Activated naive CD4-positive, alpha-beta T cell treated with anti-CD3 and anti-CD28 coated beads, Interleukin-2, amount 50 U/mL, for 24 hours (primary cell): ENCODE results near the gene PTPA.
"Not testable (repeated sequence)": the region's sequence is repeated elsewhere in the genome, so short reads cannot be mapped to it uniquely, and the experiment has no call there.

ENCODE experiments used
- H3K27ac Mint-ChIP-seq: one replicate; pipeline ENCODE4 v1.8.0; 2021; ENCODE audit warnings: mild to moderate bottlenecking, mixed read lengths
- H3K27me3 Mint-ChIP-seq: one replicate; pipeline ENCODE4 v1.8.0; 2021; ENCODE audit warnings: mixed read lengths
- H3K36me3 Mint-ChIP-seq: one replicate; pipeline ENCODE4 v1.8.0; 2021; ENCODE audit warnings: mixed read lengths
- H3K4me1 Mint-ChIP-seq: one replicate; pipeline ENCODE4 v1.8.0; 2021; ENCODE audit warnings: mixed read lengths
- H3K4me3 Mint-ChIP-seq: one replicate; pipeline ENCODE4 v1.8.0; 2021; ENCODE audit warnings: mild to moderate bottlenecking, mixed read lengths
- H3K9me3 Mint-ChIP-seq: one replicate; pipeline ENCODE4 v1.8.0; 2021; ENCODE audit warnings: mixed read lengths

The PTPA gene

GRCh38 chr9:129100383-129101169, 10.6 kb upstream of the PTPA start:
- no peaks in the 10 kb centered on the region for H3K9me3 Mint-ChIP-seq
- peaks cover 3% of the 10 kb centered on the region for H3K36me3 Mint-ChIP-seq
- no peaks in the 10 kb centered on the region for H3K27me3 Mint-ChIP-seq
- H3K27ac Mint-ChIP-seq, result no peak overlapping the region
- H3K4me3 Mint-ChIP-seq, result no peak overlapping the region
- no peaks in the 10 kb centered on the region for H3K4me1 Mint-ChIP-seq

DNA sequence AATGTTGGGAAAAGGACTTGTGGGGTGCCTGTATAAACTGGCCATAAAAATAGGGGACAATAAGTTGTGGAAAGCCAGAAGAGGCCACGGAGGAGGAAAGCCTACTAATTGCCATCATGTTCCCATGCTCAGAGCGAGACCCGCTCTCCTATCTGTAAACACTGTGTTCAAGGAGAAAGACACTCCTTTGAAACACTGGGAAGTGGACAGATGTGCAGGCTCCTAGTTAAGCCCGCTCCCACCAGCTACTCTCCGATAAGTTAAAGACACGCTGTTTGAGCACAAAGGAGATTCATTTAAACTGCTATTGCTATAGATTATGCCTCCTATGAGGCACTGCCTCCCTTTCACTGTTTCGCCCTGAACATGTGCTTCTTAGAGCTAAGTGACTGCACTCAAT, 9.9 kb upstream of the PTPA start:
- H3K27me3 Mint-ChIP-seq, result no peaks in the 10 kb centered on the region
- H3K9me3 Mint-ChIP-seq, result no peaks in the 10 kb centered on the region
- H3K4me3 Mint-ChIP-seq, result no peak overlapping the region
- no peaks in the 10 kb centered on the region for H3K4me1 Mint-ChIP-seq
- no peak overlapping the region for H3K27ac Mint-ChIP-seq
- H3K36me3 Mint-ChIP-seq, result peaks cover 3% of the 10 kb centered on the region

DNA sequence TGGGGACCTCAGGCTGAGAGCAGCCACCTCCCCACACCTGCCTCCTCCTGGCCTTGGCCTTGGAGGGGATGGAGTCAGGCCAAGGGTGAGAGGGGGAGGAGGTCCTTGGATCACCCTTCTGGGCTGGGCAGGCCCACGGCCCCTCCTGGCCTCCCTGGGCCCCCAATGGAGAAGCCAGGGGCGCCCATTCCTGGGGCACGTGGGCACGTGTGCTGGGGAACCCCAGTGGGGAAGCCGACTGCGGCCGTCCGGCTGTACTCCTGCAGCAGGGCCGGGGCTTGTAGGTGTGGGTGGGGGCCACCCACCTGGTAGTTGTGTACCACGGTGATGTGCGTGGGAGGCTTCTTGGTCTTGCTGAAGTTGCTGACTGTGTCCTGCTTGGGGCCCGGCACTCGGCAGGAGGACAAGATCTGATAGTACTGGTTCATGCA, 9.1 kb upstream of the PTPA start:
- H3K4me3 Mint-ChIP-seq, result no peak overlapping the region
- H3K36me3 Mint-ChIP-seq, result peaks cover 3% of the 10 kb centered on the region
- no peaks in the 10 kb centered on the region for H3K4me1 Mint-ChIP-seq
- no peaks in the 10 kb centered on the region for H3K27me3 Mint-ChIP-seq
- no peaks in the 10 kb centered on the region for H3K9me3 Mint-ChIP-seq
- no peak overlapping the region for H3K27ac Mint-ChIP-seq

DNA sequence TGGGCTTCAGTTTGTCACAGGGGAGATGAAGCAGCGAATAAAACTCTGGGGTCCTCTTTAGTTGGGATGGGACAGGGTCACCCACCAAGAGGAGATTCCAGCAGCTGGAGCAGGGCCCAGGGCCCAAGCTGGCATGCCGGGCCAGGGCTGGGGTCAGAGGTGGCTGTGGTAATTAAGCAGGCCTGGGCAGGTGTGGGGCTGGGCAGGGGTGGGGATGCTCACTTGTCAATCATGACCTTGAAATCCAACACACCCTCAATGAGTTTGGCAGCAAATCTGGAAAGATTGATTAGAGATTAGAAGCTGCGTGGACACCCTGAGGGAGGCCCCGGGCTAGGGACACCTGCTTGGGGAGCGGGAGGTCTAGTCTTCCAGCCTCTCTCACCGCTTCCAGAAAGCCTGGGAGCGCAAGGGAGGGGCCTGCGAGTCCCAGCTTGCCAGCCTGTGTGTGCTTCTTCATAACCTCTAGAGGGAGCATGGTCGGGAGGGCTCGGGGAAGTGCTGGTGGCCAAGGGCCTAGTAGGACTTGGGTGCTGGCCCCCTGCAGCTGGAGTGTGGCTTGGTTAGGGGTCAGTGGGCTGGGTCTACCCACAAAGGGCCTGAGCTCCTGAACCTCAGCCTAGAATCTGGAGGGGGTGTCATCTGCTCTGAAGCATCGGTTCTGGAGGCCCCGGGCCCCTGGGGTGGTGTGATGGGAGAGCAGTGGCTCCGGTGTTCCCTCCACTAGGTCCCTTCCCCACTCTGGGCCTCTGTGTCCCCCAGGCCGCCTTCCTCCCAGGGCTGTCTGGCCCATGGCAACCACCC, 8.2 kb upstream of the PTPA start:
- H3K36me3 Mint-ChIP-seq, result no peaks in the 10 kb centered on the region
- H3K4me3 Mint-ChIP-seq, result no peak overlapping the region
- no peaks in the 10 kb centered on the region for H3K9me3 Mint-ChIP-seq
- H3K27me3 Mint-ChIP-seq, result no peaks in the 10 kb centered on the region
- no peak overlapping the region for H3K27ac Mint-ChIP-seq
- peaks cover 4% of the 10 kb centered on the region for H3K4me1 Mint-ChIP-seq

GRCh38 chr9:129103595-129103965, 7.6 kb upstream of the PTPA start:
- Mint-ChIP-seq H3K27ac (no peak overlapping the region), H3K27me3 (no peaks in the 10 kb centered on the region), H3K36me3 (no peaks in the 10 kb centered on the region), H3K4me1 (peaks cover 4% of the 10 kb centered on the region), H3K4me3 (no peak overlapping the region), H3K9me3 (no peaks in the 10 kb centered on the region)

- Mint-ChIP-seq H3K4me3 (no peak overlapping the region), H3K27me3 (no peaks in the 10 kb centered on the region), H3K9me3 (no peaks in the 10 kb centered on the region), H3K4me1 (peaks cover 9% of the 10 kb centered on the region), H3K36me3 (no peaks in the 10 kb centered on the region), H3K27ac (no peak overlapping the region)
Observed at GRCh38 chr9:129104051-129104450, 7.2 kb upstream of the PTPA start.

DNA sequence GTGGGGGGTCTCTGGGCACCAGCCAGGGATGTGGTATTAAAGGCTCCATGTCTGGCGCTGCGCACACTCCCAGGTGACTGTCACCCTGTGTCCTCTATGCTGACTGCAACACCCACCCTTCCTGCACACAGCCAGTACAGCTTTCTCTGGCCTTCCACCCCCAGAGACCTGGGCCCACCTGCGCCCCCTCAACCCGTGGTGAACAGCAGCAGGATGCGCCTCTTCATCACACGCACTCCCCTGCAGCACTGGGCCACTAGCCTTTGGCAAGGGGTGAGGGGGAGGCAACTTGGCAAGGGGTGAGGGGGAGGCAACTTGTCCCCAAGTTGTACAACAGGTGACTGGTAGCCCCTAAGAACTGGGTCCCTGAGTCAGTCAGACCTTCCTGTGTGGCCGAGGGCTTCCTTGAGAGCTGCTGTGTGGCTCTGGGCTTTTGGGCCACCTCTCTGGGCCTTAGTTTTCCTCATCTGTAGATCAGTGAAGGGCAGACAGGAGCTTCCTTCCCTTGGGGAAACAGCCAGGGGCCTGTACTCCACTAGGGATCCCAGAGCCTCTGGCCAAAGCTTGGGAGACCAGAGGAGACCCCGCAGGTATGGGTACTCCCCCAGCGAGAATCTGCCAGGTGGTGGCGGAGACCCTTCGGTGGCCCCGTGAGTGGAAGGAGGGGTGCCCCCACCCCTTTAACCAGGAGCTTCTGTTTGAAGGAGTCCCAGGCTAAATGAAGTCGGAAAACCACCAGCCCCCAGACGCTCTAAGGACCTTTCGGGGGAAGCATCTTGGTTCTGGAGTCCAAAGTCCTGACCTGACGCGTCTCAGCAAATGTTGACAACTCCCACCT, 5.1 kb upstream of the PTPA start:
- no peaks in the 10 kb centered on the region for H3K36me3 Mint-ChIP-seq
- no peak overlapping the region for H3K4me3 Mint-ChIP-seq
- H3K27me3 Mint-ChIP-seq, result no peaks in the 10 kb centered on the region
- H3K9me3 Mint-ChIP-seq, result no peaks in the 10 kb centered on the region
- no peak overlapping the region for H3K27ac Mint-ChIP-seq
- peaks cover 16% of the 10 kb centered on the region for H3K4me1 Mint-ChIP-seq

DNA sequence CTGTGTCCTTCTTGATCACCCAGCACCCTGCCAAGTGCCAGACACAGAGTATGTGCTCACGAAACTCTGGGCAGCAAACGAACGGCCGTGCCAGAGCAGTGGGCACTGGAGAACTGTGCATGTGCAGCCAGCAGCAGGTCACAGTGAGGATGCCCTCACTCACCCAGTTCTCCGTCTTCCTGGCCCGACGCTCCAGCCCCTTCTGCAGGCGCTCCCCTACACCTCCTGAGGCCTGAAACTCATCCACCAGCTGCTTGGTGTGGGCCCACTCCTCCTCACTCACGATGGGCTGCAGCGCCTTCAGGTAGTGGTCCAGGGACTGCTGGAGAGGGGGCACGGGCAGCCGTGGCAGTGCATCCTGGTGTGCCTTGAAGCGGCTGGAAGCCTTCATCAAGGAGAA, 3.6 kb upstream of the PTPA start:
- Mint-ChIP-seq H3K4me3 (no peak overlapping the region), H3K27me3 (no peaks in the 10 kb centered on the region), H3K27ac (no peak overlapping the region), H3K36me3 (no peaks in the 10 kb centered on the region), H3K9me3 (no peaks in the 10 kb centered on the region), H3K4me1 (peaks cover 22% of the 10 kb centered on the region)

GRCh38 chr9:129108083-129108804, 3.0 kb upstream of the PTPA start:
- no peaks in the 10 kb centered on the region for H3K36me3 Mint-ChIP-seq
- no peaks in the 10 kb centered on the region for H3K9me3 Mint-ChIP-seq
- no peak overlapping the region for H3K27ac Mint-ChIP-seq
- H3K4me3 Mint-ChIP-seq, result peak overlapping the region; percentile 42
- H3K27me3 Mint-ChIP-seq, result no peaks in the 10 kb centered on the region
- H3K4me1 Mint-ChIP-seq, result peaks cover 23% of the 10 kb centered on the region

DNA sequence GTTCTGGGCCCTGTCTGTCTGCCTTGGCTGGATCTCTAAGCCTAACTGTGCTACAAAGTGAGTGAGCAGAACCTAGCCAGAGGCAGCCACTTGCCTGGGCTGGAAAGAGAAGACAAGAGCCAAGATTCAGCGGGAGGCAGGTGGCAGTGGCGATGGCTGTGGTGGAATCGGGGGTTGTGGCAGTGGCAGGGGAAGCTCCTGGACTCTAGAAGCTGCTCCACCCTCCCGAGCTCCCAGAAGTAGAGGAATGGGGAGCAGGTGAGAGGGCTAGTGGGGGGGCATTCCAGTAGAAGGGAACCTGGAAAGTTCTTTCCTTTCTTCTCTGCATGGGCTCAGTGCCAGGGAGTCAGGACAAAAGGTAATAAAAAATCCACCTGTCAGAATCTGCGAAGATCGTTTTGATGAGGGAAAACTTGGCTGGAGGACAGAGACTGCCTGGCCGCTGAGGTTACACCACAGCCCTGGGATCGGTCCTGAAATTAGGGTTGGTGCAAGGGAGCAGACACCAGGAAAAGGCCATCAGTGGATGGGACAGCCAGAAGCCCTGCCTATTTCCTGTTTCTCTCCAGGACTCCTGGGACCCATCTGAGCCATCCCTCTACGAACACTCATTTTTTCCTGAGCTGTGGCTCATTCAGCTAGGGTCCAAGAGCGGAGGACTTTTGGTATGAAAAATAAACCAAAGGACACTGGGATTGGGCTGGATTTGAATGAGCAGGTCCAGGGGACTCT, 2.2 kb upstream of the PTPA start:
- no peaks in the 10 kb centered on the region for H3K36me3 Mint-ChIP-seq
- H3K9me3 Mint-ChIP-seq, result no peaks in the 10 kb centered on the region
- no peaks in the 10 kb centered on the region for H3K27me3 Mint-ChIP-seq
- H3K4me3 Mint-ChIP-seq, result peak overlapping the region; percentile 42
- peaks cover 30% of the 10 kb centered on the region for H3K4me1 Mint-ChIP-seq
- no peak overlapping the region for H3K27ac Mint-ChIP-seq

DNA sequence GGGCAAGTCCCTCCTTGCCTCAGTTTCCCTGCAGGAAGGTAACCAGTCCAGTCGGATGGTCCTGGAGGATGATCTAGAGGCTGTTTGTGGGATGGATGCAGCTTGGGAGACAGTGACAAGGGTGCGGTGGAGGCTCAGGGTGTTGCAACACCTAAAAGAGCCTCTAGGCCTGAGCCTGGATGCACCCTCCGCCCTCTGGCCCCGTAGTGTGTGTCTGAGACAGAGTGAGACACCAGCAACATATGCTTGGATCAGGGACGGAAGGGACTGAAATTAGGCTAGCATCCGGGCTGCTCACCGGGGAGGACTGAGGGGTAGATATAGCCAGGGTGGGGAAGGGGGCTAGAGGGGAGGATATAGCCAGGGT, 1.7 kb upstream of the PTPA start:
- Mint-ChIP-seq H3K27ac (no peak overlapping the region), H3K4me1 (peaks cover 36% of the 10 kb centered on the region)

GRCh38 chr9:129109952-129110739, 1.1 kb upstream of the PTPA start:
- Mint-ChIP-seq H3K36me3 (no peaks in the 10 kb centered on the region), H3K27ac (no peak overlapping the region)

More for the DNA sequence above, 1.7 kb upstream of the PTPA start:
- Mint-ChIP-seq H3K4me3 (peak overlapping the region; percentile 42), H3K36me3 (no peaks in the 10 kb centered on the region), H3K27me3 (no peaks in the 10 kb centered on the region), H3K9me3 (no peaks in the 10 kb centered on the region)

GRCh38 chr9:129111528-129112151, 425 bp downstream of the PTPA start:
- Mint-ChIP-seq H3K4me1 (peaks cover 45% of the 10 kb centered on the region), H3K27me3 (no peaks in the 10 kb centered on the region), H3K9me3 (no peaks in the 10 kb centered on the region), H3K36me3 (no peaks in the 10 kb centered on the region), H3K4me3 (peak overlapping the region; percentile 93), H3K27ac (peak overlapping the region; percentile 91)

More at GRCh38 chr9:129109952-129110739, 1.1 kb upstream of the PTPA start:
- no peaks in the 10 kb centered on the region for H3K27me3 Mint-ChIP-seq
- H3K4me3 Mint-ChIP-seq, result peak overlapping the region; percentile 93
- peaks cover 42% of the 10 kb centered on the region for H3K4me1 Mint-ChIP-seq
- H3K9me3 Mint-ChIP-seq, result no peaks in the 10 kb centered on the region

GRCh38 chr9:129112526-129112925, 1.3 kb downstream of the PTPA start:
- H3K9me3 Mint-ChIP-seq, H3K27ac Mint-ChIP-seq, H3K36me3 Mint-ChIP-seq, H3K27me3 Mint-ChIP-seq: not testable (repeated sequence)
- peaks cover 43% of the 10 kb centered on the region for H3K4me1 Mint-ChIP-seq
- H3K4me3 Mint-ChIP-seq, result peak overlapping the region; percentile 93
